Tibial nerve (tissue), 4 donors: Measurements from ENCODE around the gene DNTTIP2.

Experiments
- CTCF ChIP-seq, 5 experiments: fragments of 200-600 bp in 3 of 5; fragments of 450-650 bp in 2 of 5; sonication (generic) in 3 of 5; IDR thresholded peaks; one replicate each; pipeline ENCODE4 v1.5.1; 2016 to 2019; ENCODE audit warnings: antibody characterized with exemption in 5 of 5, mild to moderate bottlenecking in 3 of 5, moderate library complexity in 2 of 5
- EP300 ChIP-seq, 2 donors: sonication (generic); formaldehyde crosslinking; IDR thresholded peaks; one replicate each; pipeline ENCODE4 v1.6.1; 2017; ENCODE audit warnings: antibody characterized with exemption in 2 of 2, mild to moderate bottlenecking in 1 of 2
- POLR2A ChIP-seq, 2 donors: fragments of 450-650 bp; IDR thresholded peaks; one replicate each; pipeline ENCODE4 v1.6.1; 2017; ENCODE audit warnings: antibody characterized with exemption in 2 of 2, mild to moderate bottlenecking in 2 of 2, moderate library complexity in 2 of 2

- no peak for TF ChIP-seq CTCF (IDR thresholded peaks at IDR 0.05)
- no peak for TF ChIP-seq POLR2A (IDR thresholded peaks at IDR 0.05)
- no peak for TF ChIP-seq EP300 (IDR thresholded peaks at IDR 0.05)
Measured at GRCh38 chr1:93827128-93827527, 51.9 kb downstream of the DNTTIP2 start.
